ENCODE measurements around the gene HDAC4. TPM values are rescaled to one million over a fixed set of nuclear protein-coding genes. Genes with fewer than 3 reads are reported as not detected.

HDAC4 gene
- total RNA-seq, 1 experiment from 2014 or later, result 47.6 TPM

DNA sequence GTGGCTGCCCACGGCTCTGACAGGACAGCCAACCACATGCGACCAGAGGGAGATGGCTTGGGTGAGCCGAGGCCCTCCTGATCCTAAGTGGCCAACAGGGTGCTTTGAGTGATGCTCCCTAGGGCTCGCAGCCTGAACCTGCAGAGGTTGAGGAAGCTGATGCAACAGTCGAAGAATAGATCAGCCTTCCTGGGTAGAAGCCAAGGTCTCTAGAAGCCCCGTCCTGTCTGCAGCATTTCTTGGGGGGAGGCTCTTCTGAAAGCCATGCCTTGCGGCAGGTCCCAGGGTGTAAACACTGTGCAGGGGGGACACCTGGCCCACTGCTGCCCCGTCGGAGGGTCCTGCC lies 136.4 kb downstream of the HDAC4 start:
- no peaks in the 10 kb centered on the region for H3K27me3 ChIP-seq (ENCODE audit: insufficient read depth, low read length)
- H3K79me2 ChIP-seq (ENCODE audit: insufficient read depth, low read length), result peaks cover 66% of the 10 kb centered on the region
- peak overlapping the region; percentile 81 for H3K27ac ChIP-seq (ENCODE audit: low read depth, low read length)
- H3K4me2 ChIP-seq (ENCODE audit: low read length), result peak overlapping the region; percentile 72
- no peak overlapping the region for H2AFZ ChIP-seq (ENCODE audit: low read depth, low read length, poor library complexity, severe bottlenecking)
- no peak overlapping the region for H3K4me3 ChIP-seq (replicated peaks in 1 of 2; ENCODE audit: low read depth in 1 of 2, low read length in 2 of 2)
- H4K20me1 ChIP-seq (ENCODE audit: insufficient read depth), result no peaks in the 10 kb centered on the region
- TF ChIP-seq POLR2A (IDR thresholded peaks at IDR 0.05; ENCODE audit: borderline replicate concordance, extremely low read depth, insufficient read depth, insufficient read length) (no peak), SIN3A (IDR thresholded peaks at IDR 0.05; ENCODE audit: low read depth) (no peak), FOSL1 (IDR thresholded peaks at IDR 0.05; ENCODE audit: low read depth) (no peak), EZH2 (IDR thresholded peaks at IDR 0.05) (no peak), JUND (IDR thresholded peaks at IDR 0.05) (no peak), SRF (IDR thresholded peaks at IDR 0.05; ENCODE audit: low read depth) (no peak), SP1 (IDR thresholded peaks at IDR 0.05; ENCODE audit: low read depth) (no peak), RAD21 (IDR thresholded peaks at IDR 0.05; ENCODE audit: low read depth) (no peak), TCF7L2 (IDR thresholded peaks at IDR 0.05; ENCODE audit: borderline replicate concordance, extremely low read depth, insufficient read depth, insufficient read length) (no peak), ELF1 (IDR thresholded peaks at IDR 0.05; ENCODE audit: borderline replicate concordance, low read depth) (no peak)
- TF ChIP-seq, protein P1, sequence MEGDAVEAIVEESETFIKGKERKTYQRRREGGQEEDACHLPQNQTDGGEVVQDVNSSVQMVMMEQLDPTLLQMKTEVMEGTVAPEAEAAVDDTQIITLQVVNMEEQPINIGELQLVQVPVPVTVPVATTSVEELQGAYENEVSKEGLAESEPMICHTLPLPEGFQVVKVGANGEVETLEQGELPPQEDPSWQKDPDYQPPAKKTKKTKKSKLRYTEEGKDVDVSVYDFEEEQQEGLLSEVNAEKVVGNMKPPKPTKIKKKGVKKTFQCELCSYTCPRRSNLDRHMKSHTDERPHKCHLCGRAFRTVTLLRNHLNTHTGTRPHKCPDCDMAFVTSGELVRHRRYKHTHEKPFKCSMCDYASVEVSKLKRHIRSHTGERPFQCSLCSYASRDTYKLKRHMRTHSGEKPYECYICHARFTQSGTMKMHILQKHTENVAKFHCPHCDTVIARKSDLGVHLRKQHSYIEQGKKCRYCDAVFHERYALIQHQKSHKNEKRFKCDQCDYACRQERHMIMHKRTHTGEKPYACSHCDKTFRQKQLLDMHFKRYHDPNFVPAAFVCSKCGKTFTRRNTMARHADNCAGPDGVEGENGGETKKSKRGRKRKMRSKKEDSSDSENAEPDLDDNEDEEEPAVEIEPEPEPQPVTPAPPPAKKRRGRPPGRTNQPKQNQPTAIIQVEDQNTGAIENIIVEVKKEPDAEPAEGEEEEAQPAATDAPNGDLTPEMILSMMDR (IDR thresholded peaks at IDR 0.05 in 2 of 3, conservative IDR thresholded peaks at IDR 0.05 in 1 of 3; ENCODE audit: borderline replicate concordance in 1 of 3, insufficient read depth in 1 of 3, low read depth in 2 of 3, low read length in 2 of 3), result no peak
- TF ChIP-seq, protein P2, sequence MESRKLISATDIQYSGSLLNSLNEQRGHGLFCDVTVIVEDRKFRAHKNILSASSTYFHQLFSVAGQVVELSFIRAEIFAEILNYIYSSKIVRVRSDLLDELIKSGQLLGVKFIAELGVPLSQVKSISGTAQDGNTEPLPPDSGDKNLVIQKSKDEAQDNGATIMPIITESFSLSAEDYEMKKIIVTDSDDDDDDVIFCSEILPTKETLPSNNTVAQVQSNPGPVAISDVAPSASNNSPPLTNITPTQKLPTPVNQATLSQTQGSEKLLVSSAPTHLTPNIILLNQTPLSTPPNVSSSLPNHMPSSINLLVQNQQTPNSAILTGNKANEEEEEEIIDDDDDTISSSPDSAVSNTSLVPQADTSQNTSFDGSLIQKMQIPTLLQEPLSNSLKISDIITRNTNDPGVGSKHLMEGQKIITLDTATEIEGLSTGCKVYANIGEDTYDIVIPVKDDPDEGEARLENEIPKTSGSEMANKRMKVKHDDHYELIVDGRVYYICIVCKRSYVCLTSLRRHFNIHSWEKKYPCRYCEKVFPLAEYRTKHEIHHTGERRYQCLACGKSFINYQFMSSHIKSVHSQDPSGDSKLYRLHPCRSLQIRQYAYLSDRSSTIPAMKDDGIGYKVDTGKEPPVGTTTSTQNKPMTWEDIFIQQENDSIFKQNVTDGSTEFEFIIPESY (IDR thresholded peaks at IDR 0.05; ENCODE audit: extremely low read depth, insufficient replicate concordance, low read length), result no peak
- TF ChIP-seq, protein P3, sequence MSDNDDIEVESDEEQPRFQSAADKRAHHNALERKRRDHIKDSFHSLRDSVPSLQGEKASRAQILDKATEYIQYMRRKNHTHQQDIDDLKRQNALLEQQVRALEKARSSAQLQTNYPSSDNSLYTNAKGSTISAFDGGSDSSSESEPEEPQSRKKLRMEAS (IDR thresholded peaks at IDR 0.05), result no peak
- TF ChIP-seq, protein P4, sequence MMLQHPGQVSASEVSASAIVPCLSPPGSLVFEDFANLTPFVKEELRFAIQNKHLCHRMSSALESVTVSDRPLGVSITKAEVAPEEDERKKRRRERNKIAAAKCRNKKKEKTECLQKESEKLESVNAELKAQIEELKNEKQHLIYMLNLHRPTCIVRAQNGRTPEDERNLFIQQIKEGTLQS (IDR thresholded peaks at IDR 0.05), result no peak
- intact Hi-C loops (cut with micrococcal nuclease), result no loop called here
- ChIA-PET RAD21 (ENCODE audit: low non-redundant PET in 1 of 2, low total read pairs in 2 of 2, uncharacterized antibody in 2 of 2, unreplicated experiment in 2 of 2) (no interaction called here), POLR2A (interaction anchor here (1.4 kb wide), 1 partner anchor 11 kb away, joined by 4 read pairs; no protein-coding TSS in a partner anchor), CTCF (no interaction called here)
- H3K9me3 ChIP-seq (ENCODE audit: control insufficient read depth in 1 of 2, insufficient read depth in 1 of 2, low read depth in 1 of 2, low read length in 2 of 2), result no peaks in the 10 kb centered on the region
- no peaks in the 10 kb centered on the region for H3K9me2 ChIP-seq (ENCODE audit: insufficient read depth)
- H3K4me1 ChIP-seq (ENCODE audit: control insufficient read depth in 1 of 2, insufficient read depth in 2 of 2, low read length in 2 of 2), result peaks cover 55 to 78% of the 10 kb centered on the region in 2 experiments
- no TSS peak for BruUV-seq (replicated peaks)
- DNase-seq (ENCODE audit: low read depth, low spot score) (no peak), ATAC-seq (no peak)
- H3K9ac ChIP-seq (ENCODE audit: low read length), result peak overlapping the region; percentile 50
- H3K36me3 ChIP-seq (ENCODE audit: control insufficient read depth in 1 of 2, insufficient read depth in 2 of 2, low read length in 2 of 2), result no peaks in the 10 kb centered on the region
